GM12874 (cell line): ENCODE results near the gene NAIP.
"Not testable (repeated sequence)": the region's sequence is repeated elsewhere in the genome, so short reads cannot be mapped to it uniquely, and the experiment has no call there.

Experiments used
- TF ChIP-seq, protein P1 (sequence below): IDR thresholded peaks from 2 replicates; pipeline ENCODE4 v1.5.1; 2011; ENCODE audit warnings: low read depth, mild to moderate bottlenecking, control low read depth, low read length, moderate library complexity; ENCODE audit not compliant: insufficient read depth

The NAIP gene

GRCh38 chr5:71025289-71025953, at the start of gene NAIP:
Gene NAIP, minus strand, starts transcription at chr5:71025339. Its CDS starts 12,424 bp downstream, at chr5:71012915.
- TF ChIP-seq, protein P1, sequence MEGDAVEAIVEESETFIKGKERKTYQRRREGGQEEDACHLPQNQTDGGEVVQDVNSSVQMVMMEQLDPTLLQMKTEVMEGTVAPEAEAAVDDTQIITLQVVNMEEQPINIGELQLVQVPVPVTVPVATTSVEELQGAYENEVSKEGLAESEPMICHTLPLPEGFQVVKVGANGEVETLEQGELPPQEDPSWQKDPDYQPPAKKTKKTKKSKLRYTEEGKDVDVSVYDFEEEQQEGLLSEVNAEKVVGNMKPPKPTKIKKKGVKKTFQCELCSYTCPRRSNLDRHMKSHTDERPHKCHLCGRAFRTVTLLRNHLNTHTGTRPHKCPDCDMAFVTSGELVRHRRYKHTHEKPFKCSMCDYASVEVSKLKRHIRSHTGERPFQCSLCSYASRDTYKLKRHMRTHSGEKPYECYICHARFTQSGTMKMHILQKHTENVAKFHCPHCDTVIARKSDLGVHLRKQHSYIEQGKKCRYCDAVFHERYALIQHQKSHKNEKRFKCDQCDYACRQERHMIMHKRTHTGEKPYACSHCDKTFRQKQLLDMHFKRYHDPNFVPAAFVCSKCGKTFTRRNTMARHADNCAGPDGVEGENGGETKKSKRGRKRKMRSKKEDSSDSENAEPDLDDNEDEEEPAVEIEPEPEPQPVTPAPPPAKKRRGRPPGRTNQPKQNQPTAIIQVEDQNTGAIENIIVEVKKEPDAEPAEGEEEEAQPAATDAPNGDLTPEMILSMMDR: not testable (repeated sequence)

- TF ChIP-seq, protein P1: not testable (repeated sequence)
Measured at GRCh38 chr5:71067262-71067928, 42.3 kb upstream of the NAIP start, which contains the start of gene GTF2H2. Gene GTF2H2, minus strand, starts transcription at chr5:71067676. Its CDS starts 4,913 bp downstream, at chr5:71062763.

- TF ChIP-seq, protein P1: no peak
Measured at GRCh38 chr5:71014176-71014575, 11.0 kb downstream of the NAIP start.

DNA sequence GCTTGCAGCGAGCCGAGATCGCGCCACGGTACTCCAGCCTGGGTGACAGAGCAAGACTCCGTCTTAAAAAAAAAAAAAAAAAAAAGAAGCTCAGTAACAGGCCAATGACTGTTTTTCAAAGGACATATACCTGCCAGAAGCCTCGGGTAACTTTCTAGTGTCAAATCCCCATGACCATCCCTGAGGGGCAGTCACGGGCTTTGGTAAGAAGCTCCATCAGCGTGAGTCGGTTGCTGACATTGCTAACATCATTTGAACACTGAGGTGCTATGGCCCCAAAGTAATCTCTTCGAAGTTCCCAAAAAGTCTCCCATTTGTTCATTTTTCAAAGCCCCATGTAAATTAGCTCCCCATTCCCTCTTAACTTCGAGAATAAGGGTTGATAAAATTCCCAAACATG, 11.6 kb downstream of the NAIP start:
- TF ChIP-seq, protein P1: no peak

DNA sequence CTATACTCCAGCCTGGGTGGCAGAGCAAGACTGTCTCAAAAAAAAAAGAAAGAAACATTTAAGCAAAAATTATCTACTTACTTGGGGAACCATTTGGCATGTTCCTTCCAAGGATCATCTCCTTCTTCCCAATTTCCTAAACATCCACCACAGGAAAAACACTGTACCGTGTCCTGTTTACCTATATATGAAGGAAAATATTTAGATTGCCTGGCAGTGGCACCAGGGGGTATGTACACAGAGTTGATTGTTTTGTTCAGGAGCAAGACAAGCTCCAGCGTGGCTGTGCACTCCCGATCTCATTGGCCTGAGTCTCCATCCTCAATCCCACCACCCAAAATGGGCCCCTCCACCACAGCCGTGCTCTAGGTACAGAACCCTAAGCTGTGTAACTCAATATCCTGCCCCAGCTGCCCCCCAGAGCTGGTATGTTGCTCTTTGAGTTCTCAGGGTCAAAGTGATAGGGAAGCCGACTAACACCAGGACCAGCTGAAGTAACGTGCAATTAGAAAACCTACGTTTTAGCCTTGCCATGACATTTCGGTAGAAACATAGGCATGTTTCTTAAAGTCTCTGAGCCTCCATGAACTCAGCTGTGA, 13.8 kb downstream of the NAIP start:
- TF ChIP-seq, protein P1: no peak
